Ishikawa (cell line): Measurements from ENCODE around the gene RAPGEF2.

ENCODE experiments used
- MAX ChIP-seq: IDR thresholded peaks from 2 replicates; pipeline ENCODE4 v1.6.1; 2012
- NFIC ChIP-seq: IDR thresholded peaks from 2 replicates; pipeline ENCODE4 v1.6.1; 2012
- RAD21 ChIP-seq: IDR thresholded peaks from 2 replicates; pipeline ENCODE4 v1.6.1; 2012; ENCODE audit warnings: low read depth
- TAF1 ChIP-seq: IDR thresholded peaks from 2 replicates; pipeline ENCODE4 v1.6.1; 2012; ENCODE audit warnings: low read depth, mild to moderate bottlenecking
- TCF12 ChIP-seq: IDR thresholded peaks from 2 replicates; pipeline ENCODE4 v1.6.1; 2012; ENCODE audit warnings: low read depth
- TEAD4 ChIP-seq: IDR thresholded peaks from 2 replicates; pipeline ENCODE4 v1.6.1; 2012
- USF1 ChIP-seq: IDR thresholded peaks from 2 replicates; pipeline ENCODE4 v1.6.1; 2012
- YY1 ChIP-seq: IDR thresholded peaks from 2 replicates; pipeline ENCODE4 v1.6.1; 2012; ENCODE audit warnings: low read depth
- TF ChIP-seq, protein P1 (sequence below): IDR thresholded peaks from 2 replicates; pipeline ENCODE4 v1.6.1; 2012; ENCODE audit warnings: low read depth, mild to moderate bottlenecking

GRCh38 chr4:159267869-159268285, 165.0 kb downstream of the RAPGEF2 start:
- TF ChIP-seq RAD21 (no peak), TAF1 (no peak), NFIC (no peak), TCF12 (no peak), YY1 (no peak), MAX (no peak), USF1 (no peak), TEAD4 (no peak)
- TF ChIP-seq, protein P1, sequence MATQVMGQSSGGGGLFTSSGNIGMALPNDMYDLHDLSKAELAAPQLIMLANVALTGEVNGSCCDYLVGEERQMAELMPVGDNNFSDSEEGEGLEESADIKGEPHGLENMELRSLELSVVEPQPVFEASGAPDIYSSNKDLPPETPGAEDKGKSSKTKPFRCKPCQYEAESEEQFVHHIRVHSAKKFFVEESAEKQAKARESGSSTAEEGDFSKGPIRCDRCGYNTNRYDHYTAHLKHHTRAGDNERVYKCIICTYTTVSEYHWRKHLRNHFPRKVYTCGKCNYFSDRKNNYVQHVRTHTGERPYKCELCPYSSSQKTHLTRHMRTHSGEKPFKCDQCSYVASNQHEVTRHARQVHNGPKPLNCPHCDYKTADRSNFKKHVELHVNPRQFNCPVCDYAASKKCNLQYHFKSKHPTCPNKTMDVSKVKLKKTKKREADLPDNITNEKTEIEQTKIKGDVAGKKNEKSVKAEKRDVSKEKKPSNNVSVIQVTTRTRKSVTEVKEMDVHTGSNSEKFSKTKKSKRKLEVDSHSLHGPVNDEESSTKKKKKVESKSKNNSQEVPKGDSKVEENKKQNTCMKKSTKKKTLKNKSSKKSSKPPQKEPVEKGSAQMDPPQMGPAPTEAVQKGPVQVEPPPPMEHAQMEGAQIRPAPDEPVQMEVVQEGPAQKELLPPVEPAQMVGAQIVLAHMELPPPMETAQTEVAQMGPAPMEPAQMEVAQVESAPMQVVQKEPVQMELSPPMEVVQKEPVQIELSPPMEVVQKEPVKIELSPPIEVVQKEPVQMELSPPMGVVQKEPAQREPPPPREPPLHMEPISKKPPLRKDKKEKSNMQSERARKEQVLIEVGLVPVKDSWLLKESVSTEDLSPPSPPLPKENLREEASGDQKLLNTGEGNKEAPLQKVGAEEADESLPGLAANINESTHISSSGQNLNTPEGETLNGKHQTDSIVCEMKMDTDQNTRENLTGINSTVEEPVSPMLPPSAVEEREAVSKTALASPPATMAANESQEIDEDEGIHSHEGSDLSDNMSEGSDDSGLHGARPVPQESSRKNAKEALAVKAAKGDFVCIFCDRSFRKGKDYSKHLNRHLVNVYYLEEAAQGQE: no peak
